ENCODE data around the gene SLU7. TPM values are rescaled to one million over a fixed set of nuclear protein-coding genes. Genes with fewer than 3 reads are reported as not detected.

Gene SLU7
- total RNA-seq, 2 donors from 2014 or later = 38.9 to 46.2 TPM

GRCh38 chr5:160432196-160432595 lies 13.3 kb upstream of the SLU7 start:
- ATAC-seq (no peak), DNase-seq (no peak)
- intact Hi-C loops (cut with DNase I) = loop anchor here in 1 of 2 donors (10.0 kb wide), 1 partner anchor 83 kb away; no protein-coding TSS in a partner anchor

DNA sequence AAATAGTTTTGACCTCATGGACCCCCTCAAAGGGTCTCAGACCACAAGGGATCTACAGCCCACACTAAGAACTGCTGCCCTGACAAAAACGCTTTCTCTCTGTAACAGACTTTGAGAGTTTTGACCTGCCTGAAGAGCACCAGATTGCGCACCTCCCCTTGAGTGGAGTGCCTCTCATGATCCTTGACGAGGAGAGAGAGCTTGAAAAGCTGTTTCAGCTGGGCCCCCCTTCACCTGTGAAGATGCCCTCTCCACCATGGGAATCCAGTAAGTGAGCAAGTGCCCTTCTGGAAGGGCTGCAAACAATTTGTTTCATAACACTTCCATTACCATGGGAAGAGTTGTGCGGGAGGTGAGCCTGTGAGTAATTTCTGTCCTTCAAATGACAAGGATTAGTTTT lies 8.7 kb upstream of the SLU7 start:
- no peak for ATAC-seq
- intact Hi-C loops (cut with DNase I) = no loop called here
- no peak for DNase-seq

GRCh38 chr5:160423099-160423498 lies 4.2 kb upstream of the SLU7 start:
- ATAC-seq (no peak), DNase-seq (no peak)
- intact Hi-C loops (cut with DNase I) = no loop called here

GRCh38 chr5:160421625-160422258 lies 2.9 kb upstream of the SLU7 start, which contains the start of gene PTTG1:
TSS of gene PTTG1 (plus strand) at chr5:160421855. CDS start at chr5:160422313, 458 bp downstream.
- intact Hi-C loops (cut with DNase I) = no loop called here
- ATAC-seq (peak; percentile 83 to 91), DNase-seq (peak; percentile 96)

DNA sequence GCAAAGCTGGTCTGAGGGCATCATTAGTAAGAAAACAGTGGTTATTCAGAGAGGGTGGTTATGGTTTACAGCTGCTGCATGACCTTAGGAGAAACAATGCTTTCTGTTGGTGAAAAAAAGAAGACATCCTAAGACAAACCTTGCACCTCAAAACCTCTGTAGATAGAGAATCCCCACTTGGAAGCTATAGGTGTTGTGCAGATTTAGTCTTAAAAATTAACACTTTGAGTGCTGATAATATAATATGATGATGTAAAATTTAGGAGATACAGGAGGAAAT lies 1.4 kb upstream of the SLU7 start:
- intact Hi-C loops (cut with DNase I) = no loop called here
- DNase-seq (no peak), ATAC-seq (no peak)

DNA sequence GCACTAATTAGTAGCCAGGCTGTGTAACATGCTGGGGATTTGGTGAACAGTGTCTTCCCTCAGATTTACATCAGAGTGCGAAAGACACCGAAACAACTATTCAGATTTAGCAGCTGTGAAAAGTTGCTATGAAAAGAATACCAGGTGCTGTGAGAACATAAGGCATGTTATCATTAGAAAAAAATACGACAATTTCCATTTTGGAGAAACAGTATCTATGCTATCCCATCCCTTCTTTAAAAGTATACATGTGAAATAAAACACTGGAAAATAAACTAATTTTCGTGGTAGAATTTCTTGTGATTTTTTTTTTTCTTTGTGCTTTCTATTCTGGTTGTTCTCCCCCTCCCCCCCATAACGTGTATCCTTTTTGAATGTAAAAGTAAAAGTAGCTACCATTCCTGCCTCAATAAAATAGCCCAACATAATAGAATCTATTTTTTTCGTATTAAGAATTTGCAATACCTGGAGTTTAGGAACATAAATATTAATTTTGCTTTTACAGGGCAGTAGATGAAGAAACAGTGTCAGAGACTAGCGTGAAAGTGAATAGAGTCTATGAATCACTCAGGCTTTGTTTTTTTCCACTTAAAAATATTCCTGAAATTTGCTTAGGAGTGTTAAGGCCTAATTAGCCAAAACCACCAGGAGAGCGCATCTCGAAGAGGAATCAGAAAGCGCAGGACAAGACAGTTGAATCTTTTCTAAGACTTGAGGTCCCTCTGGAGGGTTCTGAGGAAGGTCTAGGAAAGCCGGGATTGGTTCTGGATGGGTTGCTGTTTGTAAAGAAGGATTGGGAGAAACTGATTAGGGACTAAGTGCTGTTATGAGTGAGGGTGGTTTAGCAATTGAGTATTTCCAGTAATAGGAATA lies 813 bp upstream of the SLU7 start:
- ATAC-seq (no peak), DNase-seq (no peak)
- intact Hi-C loops (cut with DNase I) = no loop called here

DNA sequence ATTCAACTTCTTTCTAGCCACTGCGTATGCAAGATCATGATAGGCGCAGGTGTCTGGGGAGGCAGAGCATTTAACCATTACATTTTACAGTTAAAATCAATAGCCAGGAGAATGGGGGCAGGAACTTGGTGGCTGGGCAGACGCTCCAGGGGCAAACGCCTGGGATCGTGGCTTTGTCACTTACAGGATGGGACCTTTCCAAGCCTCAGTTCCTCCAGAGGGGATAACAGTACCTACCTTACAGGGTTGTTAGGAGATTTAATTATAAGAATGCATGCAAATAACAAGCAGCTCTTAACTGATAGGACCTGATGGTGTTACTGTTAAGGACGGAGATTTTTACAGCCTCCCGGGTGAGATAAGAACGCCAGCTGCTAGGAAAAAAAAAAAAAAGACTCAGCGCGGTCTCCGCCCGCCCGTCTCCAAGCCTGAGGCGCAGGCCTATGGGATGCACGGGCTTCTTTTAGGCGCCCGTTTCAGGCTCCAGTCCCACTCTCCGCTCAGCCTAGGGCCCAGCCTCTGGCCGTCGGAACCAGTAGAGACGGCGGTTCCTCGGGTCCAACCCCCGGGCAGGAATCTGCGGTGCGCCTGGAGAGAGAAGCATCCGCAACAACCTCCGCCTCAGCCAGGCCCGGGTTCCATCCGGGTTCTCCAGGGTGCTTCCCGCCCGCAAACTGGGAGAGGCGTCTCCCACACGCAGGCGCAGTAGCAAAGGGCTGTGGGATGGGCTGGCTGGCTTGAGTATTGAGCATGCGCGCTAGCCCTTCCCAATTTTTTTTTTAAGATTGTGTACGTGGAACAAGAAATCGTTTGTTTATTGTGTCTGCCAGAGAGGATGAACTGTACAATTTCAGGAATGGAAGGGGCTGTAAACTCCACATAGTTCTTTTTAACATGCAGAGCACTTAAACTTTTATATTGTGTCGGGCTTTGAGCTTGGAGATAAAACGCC lies 19.2 kb downstream of the SLU7 start, which contains the start of gene FAM200C:
TSS of gene FAM200C (minus strand) at position 653 of the 952 bp plus-strand sequence. CDS start 4,564 bp downstream, outside the sequence.
- DNase-seq (peak; percentile 94), ATAC-seq (peak; percentile 98 to 99)
- intact Hi-C loops (cut with DNase I) = no loop called here

GRCh38 chr5:160398806-160399205 lies 20.1 kb downstream of the SLU7 start:
- DNase-seq (no peak), ATAC-seq (peak in 1 of 2 donors; percentile 20)
- intact Hi-C loops (cut with DNase I) = no loop called here

- DNase-seq = no peak
- intact Hi-C loops (cut with DNase I) = no loop called here
- ATAC-seq = no peak
Measured at GRCh38 chr5:160397492-160397891, 21.4 kb downstream of the SLU7 start.

DNA sequence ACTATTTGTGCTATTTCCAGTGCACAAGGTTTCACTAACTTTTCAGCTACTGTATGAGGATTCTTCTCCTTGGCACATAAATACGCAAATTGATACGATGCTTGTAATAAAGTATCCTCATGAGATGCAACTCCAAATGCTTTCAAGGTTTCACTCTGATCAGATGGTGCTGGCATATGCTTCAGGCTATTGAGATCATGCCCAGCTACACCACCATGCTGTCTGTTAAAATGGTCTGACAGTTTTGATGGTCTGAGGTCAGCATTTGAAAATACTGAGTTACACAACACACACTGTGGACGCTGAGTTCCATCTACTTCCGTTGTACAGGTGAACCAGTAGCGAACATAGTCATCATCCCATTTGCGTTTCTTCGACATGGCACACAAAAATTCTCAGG lies 23.8 kb downstream of the SLU7 start:
- no peak for DNase-seq
- no peak for ATAC-seq
- intact Hi-C loops (cut with DNase I) = no loop called here

GRCh38 chr5:160390787-160391696 lies 27.8 kb downstream of the SLU7 start:
- ATAC-seq = no peak
- DNase-seq = no peak
- intact Hi-C loops (cut with DNase I) = loop anchor here in 1 of 2 donors (2.0 kb wide), 1 partner anchor 368 kb away; no protein-coding TSS in a partner anchor

- intact Hi-C loops (cut with DNase I) = no loop called here
- no peak for DNase-seq
- ATAC-seq = no peak
Measured at GRCh38 chr5:160387445-160387844, 31.4 kb downstream of the SLU7 start.

GRCh38 chr5:160385496-160385895 lies 33.4 kb downstream of the SLU7 start:
- intact Hi-C loops (cut with DNase I) = no loop called here
- no peak for DNase-seq
- ATAC-seq = no peak

- ATAC-seq = no peak
- intact Hi-C loops (cut with DNase I) = no loop called here
- DNase-seq = no peak
Measured at GRCh38 chr5:160384681-160385080, 34.2 kb downstream of the SLU7 start.

DNA sequence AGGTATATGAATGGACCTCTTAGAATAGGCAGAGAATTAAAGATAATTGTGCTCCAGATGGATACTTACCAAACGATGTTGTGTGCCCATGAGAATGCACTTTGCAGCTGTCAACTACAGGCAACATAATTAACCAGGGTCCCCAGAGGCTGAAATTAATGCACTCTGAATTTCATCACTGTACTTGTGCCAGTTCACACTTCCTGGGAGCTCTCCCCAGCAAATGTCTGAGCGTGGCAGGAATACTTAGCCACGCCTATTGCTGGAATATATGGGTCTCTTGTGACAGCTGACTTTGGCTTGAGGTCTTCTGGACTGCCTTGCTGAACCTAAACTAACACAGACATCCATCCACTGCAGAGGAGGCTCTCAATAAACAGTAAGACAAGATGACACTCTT lies 36.5 kb downstream of the SLU7 start:
- ATAC-seq = no peak
- intact Hi-C loops (cut with DNase I) = no loop called here
- DNase-seq = no peak

DNA sequence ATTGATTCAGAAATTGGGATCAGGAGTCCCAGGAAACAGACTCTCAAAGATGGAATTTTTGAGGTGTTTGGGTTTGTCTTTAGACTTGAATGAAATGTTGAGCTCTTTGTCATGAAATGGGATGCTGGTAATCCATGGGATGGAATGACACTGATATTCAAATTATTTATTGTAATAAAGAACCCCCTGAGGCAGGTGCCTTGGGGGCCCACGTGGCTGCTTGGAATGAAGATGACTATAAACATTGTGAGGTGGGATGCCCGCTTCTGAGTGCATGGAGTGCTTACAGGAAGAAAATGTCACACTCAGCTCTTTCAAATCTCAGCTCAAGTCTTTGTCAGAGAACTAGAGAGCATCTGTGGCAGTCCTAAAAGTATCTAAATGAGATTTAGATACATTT lies 38.8 kb downstream of the SLU7 start:
- DNase-seq (no peak), ATAC-seq (no peak)
- intact Hi-C loops (cut with DNase I) = no loop called here

DNA sequence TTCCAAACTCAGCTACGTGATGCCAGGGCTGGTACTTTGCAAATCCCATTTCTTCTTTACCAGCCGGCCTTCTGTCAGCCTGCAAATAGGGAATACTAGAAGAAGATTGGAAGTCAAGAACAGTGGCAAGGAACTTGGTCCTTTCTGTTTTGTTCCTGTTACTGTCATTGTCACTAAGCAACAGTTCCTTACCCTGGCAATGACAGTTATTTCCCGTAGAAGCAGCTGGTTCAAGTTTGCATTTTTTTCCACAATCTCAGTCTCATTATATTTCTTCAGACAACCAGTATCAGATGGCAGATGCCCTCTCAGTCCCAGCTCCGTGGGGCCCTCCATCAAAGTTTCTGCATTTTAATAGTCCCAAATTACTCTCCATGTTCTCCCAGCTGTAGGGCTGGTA lies 39.4 kb downstream of the SLU7 start:
- intact Hi-C loops (cut with DNase I) = no loop called here
- ATAC-seq = peak in 1 of 2 donors; percentile 38
- DNase-seq = no peak

- no peak for DNase-seq
- intact Hi-C loops (cut with DNase I) = no loop called here
- ATAC-seq = no peak
Measured at GRCh38 chr5:160378330-160378729, 40.6 kb downstream of the SLU7 start.

GRCh38 chr5:160377651-160378050 lies 41.2 kb downstream of the SLU7 start:
- ATAC-seq (no peak), DNase-seq (no peak)
- intact Hi-C loops (cut with DNase I) = no loop called here
